GM12872 (cell line): ENCODE measurements around the gene TRAF1.

Experiments
- TF ChIP-seq, protein P1 (sequence below): IDR thresholded peaks from 3 replicates; pipeline ENCODE4 v1.5.1; 2011; ENCODE audit warnings: low read depth, mild to moderate bottlenecking, low read length, moderate library complexity; ENCODE audit not compliant: insufficient read depth

Gene TRAF1

DNA sequence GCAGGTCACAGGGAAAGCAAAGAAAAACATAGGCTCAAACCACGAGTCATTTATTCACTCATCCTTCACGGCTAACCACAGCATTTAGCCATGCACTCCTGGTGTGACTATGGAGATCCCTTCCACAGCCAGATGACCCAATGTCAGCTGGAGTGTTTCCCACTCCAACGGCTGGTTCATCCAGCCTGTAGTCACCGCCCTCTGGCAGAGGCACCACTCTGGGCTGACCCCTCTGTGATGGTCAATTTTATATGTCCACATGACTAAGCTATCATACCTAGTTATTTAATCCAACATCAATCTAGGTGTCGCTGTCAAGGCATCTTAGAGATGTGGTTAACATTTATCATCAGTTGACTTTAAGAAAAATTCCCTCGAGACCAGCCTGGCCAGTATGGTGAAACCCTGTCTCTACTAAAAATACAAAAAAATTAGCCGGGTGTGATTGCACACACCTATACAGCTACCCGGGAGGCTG is 40.1 kb downstream of the TRAF1 start:
- TF ChIP-seq, protein P1, sequence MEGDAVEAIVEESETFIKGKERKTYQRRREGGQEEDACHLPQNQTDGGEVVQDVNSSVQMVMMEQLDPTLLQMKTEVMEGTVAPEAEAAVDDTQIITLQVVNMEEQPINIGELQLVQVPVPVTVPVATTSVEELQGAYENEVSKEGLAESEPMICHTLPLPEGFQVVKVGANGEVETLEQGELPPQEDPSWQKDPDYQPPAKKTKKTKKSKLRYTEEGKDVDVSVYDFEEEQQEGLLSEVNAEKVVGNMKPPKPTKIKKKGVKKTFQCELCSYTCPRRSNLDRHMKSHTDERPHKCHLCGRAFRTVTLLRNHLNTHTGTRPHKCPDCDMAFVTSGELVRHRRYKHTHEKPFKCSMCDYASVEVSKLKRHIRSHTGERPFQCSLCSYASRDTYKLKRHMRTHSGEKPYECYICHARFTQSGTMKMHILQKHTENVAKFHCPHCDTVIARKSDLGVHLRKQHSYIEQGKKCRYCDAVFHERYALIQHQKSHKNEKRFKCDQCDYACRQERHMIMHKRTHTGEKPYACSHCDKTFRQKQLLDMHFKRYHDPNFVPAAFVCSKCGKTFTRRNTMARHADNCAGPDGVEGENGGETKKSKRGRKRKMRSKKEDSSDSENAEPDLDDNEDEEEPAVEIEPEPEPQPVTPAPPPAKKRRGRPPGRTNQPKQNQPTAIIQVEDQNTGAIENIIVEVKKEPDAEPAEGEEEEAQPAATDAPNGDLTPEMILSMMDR: no peak

DNA sequence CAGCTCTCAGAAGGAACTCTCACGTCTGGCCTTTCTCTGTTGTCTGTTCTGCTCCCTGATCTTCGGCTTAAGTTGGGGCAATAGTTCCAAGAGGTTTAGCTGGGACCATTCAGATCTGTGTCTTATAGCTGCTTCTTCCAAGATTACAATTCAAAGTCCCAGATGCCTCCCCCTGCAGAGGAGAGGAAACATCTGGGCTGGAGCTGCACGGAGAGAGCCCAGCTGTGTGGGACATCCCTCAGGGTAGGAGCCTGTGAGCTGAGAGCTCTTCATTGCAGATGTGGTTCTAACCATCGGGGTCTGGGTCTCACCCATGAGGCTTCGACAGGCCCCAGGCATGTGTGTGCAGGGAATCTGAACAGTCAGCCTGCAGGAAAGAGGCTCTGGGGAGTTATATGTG is 40.6 kb downstream of the TRAF1 start:
- TF ChIP-seq, protein P1: no peak

DNA sequence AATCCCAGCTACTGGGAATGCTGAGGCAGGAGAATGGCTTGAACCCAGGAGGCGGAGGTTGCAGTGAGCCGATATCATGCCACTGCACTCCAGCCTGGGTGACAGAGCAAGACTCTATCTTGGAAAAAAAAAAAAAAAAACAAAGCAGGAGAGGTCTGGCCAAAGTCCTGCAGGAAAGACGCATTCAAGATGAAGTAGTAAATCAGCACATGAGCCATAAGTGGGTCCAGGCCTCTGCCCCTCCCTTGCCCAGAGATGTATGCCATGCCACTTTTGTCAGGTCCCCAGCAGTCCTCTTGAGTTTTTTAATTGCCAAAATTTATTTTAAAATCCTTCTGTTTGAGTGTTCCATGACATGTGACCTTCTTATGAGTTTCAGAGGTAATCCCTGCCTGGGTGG is 41.1 kb downstream of the TRAF1 start:
- TF ChIP-seq, protein P1: no peak

DNA sequence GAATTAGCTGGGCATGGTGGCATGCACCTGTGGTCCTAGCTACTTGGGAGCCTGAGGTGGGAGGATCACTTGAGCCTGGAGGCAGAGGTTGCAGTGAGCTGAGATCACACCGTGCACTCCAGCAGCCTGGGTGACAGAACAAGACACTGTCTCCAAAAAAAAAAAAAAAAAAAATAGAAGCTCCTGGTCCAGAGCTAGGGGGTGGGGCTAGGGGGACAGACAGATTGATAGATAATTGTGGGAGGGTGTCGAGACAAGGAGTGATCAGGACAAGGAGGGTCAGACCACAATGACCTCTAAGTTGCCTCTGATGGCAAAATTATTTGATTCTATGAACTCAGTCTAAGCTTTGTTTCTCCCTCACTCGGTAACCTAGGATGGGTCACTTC is 43.0 kb downstream of the TRAF1 start:
- TF ChIP-seq, protein P1: no peak

DNA sequence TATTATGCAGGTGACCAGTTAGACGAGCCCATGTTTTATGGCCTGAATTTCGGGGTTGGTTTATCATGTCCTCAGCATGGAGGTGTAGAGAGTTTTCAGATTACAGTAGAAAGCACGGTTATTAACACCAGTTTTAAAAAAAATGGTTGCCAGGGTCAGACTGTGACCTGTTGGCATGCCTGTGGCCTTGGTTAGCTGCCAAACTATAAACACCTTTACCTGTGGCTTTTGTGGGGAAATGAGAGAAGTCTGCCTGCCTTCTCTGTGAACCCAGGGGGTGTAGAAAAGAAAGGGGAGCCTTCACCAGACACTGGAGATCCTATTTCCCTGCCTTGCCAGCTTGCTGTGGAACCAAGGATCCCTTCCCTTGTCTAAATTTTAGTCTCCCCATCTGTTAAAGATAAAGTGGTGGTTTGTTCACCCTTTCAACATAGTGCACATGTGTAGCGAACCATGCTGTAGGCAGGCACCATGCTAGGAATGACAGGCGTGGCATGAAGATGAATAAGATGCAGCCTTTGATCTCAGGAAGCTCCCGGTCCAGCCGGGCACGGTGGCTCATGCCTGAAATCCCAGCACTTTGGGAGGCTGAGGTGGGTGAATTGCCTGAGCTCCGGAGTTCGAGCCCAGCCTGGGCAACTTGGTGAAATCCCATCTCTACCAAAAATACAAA is 43.5 kb downstream of the TRAF1 start:
- TF ChIP-seq, protein P1: no peak

DNA sequence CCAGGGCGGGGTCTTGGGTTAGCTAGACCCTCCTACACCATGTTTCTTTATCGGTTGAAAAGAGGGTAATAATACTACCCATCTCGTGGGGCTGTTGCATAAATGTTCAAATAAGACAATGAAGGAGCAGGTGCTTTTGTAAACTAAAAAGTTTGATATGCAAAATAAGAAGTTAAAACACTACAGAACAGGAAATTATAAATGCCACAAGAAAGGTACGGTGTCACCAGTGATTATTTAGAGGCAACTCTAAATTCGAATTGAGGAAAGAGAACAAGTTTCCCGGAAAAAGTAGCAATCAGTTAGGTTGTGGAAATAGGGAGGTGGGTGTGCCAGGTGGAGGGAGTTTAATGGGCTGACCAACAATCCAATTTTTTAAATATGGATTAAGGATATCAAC is 47.1 kb downstream of the TRAF1 start:
- TF ChIP-seq, protein P1: no peak

DNA sequence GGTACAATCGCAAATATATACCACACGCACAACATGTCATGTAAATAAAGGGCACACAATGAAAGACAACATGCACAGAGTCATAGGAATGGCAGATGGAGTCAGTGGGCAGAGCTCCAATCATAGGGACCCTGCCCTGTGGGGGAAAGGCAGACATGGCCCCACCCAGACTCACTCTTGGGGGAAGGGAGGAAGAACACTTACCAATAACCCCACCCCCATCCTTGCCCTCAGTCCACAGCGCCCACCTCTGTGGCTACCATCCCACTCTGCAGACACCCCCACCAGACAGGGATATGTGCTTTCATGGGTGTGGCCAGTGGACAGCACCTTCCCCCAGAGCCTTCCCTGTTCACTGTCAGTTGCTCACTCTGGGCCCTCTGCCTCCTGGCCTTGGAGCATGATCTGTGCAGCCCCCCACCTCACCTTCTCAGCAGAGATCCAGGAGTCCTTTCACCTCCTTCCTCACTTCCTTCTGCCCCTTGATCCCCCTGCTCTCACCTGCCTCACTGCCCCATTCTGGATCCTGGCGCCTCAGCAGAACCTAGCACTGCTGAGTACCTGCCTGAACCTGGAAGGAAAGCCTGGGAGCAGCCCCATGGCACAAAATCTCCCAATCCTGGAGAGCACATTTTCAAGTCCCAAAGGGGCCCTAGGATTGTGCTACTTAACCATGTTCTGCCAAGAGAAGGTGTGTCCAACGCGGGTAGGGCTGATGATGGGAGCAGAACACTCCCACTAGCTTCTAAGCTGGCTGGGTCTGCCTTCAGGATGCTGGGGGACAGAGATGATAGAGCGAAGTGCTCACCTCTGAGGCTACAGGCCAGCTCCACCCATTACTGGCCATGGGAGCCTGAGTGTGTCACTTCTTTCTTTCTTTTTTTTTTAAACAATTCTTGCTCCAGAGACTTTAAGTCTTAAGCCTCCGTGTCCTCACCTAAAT is 48.1 kb downstream of the TRAF1 start:
- TF ChIP-seq, protein P1: no peak
